SK-N-SH treated with all-trans-retinoic acid at 6 μM for 48 hours (cell line): Measurements from ENCODE around the gene SCO2.

Experiments
- ATAC-seq: fragments of 200-7000 bp; cut with Tn5 transposase; 3 replicates; pipeline ENCODE4 v1.9.1; 2020; ENCODE audit warnings: mild to moderate bottlenecking, moderate library complexity
- ARNTL ChIP-seq: fragments of 450-650 bp; formaldehyde crosslinking; IDR thresholded peaks from 2 replicates; pipeline ENCODE4 v1.5.0; 2020; ENCODE audit warnings: low read depth, mild to moderate bottlenecking, moderate library complexity, borderline replicate concordance
- BACH2 ChIP-seq: fragments of 250-450 bp; sonication (Bioruptor Pico); IDR thresholded peaks from 2 replicates; pipeline ENCODE4 v1.9.0; 2021; ENCODE audit warnings: mild to moderate bottlenecking, borderline replicate concordance
- CREB5 ChIP-seq: fragments of 250-450 bp; sonication (Bioruptor Pico); IDR thresholded peaks from 2 replicates; pipeline ENCODE4 v1.5.1; 2020; ENCODE audit warnings: low read depth, mild to moderate bottlenecking, moderate library complexity
- CSRNP3 ChIP-seq: fragments of 250-450 bp; sonication (Bioruptor Pico); IDR thresholded peaks from 2 replicates; pipeline ENCODE4 v1.5.1; 2021; ENCODE audit warnings: mild to moderate bottlenecking, moderate library complexity
- ESRRG ChIP-seq: fragments of 250-450 bp; sonication (Bioruptor Pico); IDR thresholded peaks from 2 replicates; pipeline ENCODE4 v1.6.1; 2021; ENCODE audit warnings: mild to moderate bottlenecking
- GLIS3 ChIP-seq: fragments of 250-450 bp; sonication (Bioruptor Pico); IDR thresholded peaks from 2 replicates; pipeline ENCODE4 v1.5.0; 2020; ENCODE audit warnings: mild to moderate bottlenecking, moderate library complexity
- ISL1 ChIP-seq: fragments of 250-450 bp; sonication (Bioruptor Pico); IDR thresholded peaks from 2 replicates; pipeline ENCODE4 v2.1.2; 2022; ENCODE audit warnings: mild to moderate bottlenecking, moderate library complexity
- OSR1 ChIP-seq: fragments of 250-450 bp; sonication (Bioruptor Pico); IDR thresholded peaks from 2 replicates; pipeline ENCODE4 v1.8.0; 2022; ENCODE audit warnings: moderate library complexity, mild to moderate bottlenecking, inconsistent platforms
- POU6F1 ChIP-seq: fragments of 250-450 bp; sonication (Bioruptor Pico); IDR thresholded peaks from 2 replicates; pipeline ENCODE4 v1.8.0; 2021; ENCODE audit warnings: low read depth, mild to moderate bottlenecking, moderate library complexity, borderline replicate concordance
- PPARA ChIP-seq: fragments of 250-450 bp; sonication (Bioruptor Pico); IDR thresholded peaks from 2 replicates; pipeline ENCODE4 v1.5.0; 2020; ENCODE audit warnings: mild to moderate bottlenecking, borderline replicate concordance
- RARB ChIP-seq: fragments of 250-450 bp; sonication (Bioruptor Pico); IDR thresholded peaks from 2 replicates; pipeline ENCODE4 v1.8.0; 2021; ENCODE audit warnings: mild to moderate bottlenecking, moderate library complexity
- SNAI2 ChIP-seq: fragments of 250-450 bp; sonication (Bioruptor Pico); IDR thresholded peaks from 2 replicates; pipeline ENCODE4 v1.5.0; 2020; ENCODE audit warnings: mild to moderate bottlenecking, moderate library complexity
- TCF4 ChIP-seq: fragments of 250-450 bp; sonication (Bioruptor Pico); IDR thresholded peaks from 2 replicates; pipeline ENCODE4 v1.8.0; 2021; ENCODE audit warnings: mild to moderate bottlenecking, moderate library complexity, borderline replicate concordance
- TOX ChIP-seq: fragments of 250-450 bp; sonication (Bioruptor Pico); IDR thresholded peaks from 2 replicates; pipeline ENCODE4 v1.8.0; 2021; ENCODE audit warnings: mild to moderate bottlenecking, moderate library complexity, borderline replicate concordance
- ZC3H10 ChIP-seq: fragments of 250-450 bp; sonication (Bioruptor Pico); IDR thresholded peaks from 2 replicates; pipeline ENCODE4 v1.5.1; 2021; ENCODE audit warnings: mild to moderate bottlenecking, moderate library complexity
- ZFP3 ChIP-seq: fragments of 250-450 bp; sonication (Bioruptor Pico); IDR thresholded peaks from 2 replicates; pipeline ENCODE4 v1.5.0; 2020; ENCODE audit warnings: mild to moderate bottlenecking, moderate library complexity
- ZFP30 ChIP-seq: fragments of 450-650 bp; formaldehyde crosslinking; IDR thresholded peaks from 2 replicates; pipeline ENCODE4 v1.5.0; 2022; ENCODE audit warnings: mild to moderate bottlenecking, moderate library complexity
- ZNF565 ChIP-seq: fragments of 450-650 bp; formaldehyde crosslinking; conservative IDR thresholded peaks from 2 replicates; pipeline ENCODE4 v1.5.0; 2020; ENCODE audit warnings: low read depth, mild to moderate bottlenecking, moderate library complexity
- ZNF70 ChIP-seq: fragments of 450-650 bp; formaldehyde crosslinking; IDR thresholded peaks from 2 replicates; pipeline ENCODE4 v1.5.0; 2020; ENCODE audit warnings: mild to moderate bottlenecking, moderate library complexity
- ZNF8 ChIP-seq: fragments of 450-650 bp; formaldehyde crosslinking; IDR thresholded peaks from 2 replicates; pipeline ENCODE4 v1.5.0; 2020; ENCODE audit warnings: mild to moderate bottlenecking, moderate library complexity
- TF ChIP-seq, protein P1 (sequence below): fragments of 250-450 bp; sonication (Bioruptor Pico); IDR thresholded peaks from 2 replicates; pipeline ENCODE4 v1.8.0; 2020; ENCODE audit warnings: mild to moderate bottlenecking, moderate library complexity, borderline replicate concordance

Gene SCO2

DNA sequence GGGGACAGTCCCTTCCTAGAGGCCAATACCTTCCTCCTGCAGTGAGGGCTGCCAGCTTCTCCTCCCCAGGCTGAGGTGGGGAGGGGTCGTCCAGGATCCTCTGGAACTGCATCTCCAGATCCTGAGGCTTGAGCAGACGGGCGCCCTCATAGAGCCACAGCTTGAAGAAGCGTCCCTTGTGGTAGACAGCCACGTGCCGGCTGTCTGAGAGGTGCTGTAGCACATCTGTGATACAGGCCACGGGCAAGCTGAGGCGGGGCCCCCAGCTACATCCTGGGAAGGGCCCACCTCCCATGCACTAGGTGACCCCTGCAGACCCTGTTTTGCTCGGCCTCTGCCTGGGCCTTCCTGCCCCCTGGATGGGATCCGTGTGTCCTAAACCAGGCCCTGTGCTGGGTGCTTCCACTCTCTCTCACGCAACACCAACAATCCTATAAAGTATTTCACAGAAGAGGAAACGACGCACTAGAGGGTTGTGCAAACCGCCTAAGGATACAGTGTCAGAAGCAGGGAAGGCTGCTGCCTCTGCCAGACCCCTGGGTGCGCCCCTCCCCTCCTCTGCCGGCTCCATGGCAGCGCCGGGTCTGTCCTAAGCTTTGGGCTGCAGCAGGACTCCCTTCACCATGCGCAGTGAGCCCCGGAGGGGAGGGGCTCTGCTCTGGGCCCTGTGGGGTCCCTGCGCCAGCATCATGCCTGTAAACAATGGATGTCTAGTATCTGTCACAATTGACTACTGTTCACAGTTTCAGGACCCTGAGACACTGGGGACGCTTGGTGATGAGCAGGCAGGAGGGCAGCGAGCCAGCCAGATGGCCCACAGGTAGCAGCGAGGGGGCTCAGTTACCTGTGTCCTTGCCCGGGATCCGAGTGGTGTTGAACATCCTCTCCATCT, 48.3 kb upstream of the SCO2 start:
- TF ChIP-seq TCF4 (CRISPR knock-in tag) (no peak), OSR1 (CRISPR knock-in tag) (no peak), CSRNP3 (CRISPR knock-in tag) (no peak), CREB5 (no peak), SNAI2 (CRISPR knock-in tag) (no peak), PPARA (CRISPR knock-in tag) (no peak), ZFP30 (CRISPR knock-in tag) (no peak)
- TF ChIP-seq, protein P1, sequence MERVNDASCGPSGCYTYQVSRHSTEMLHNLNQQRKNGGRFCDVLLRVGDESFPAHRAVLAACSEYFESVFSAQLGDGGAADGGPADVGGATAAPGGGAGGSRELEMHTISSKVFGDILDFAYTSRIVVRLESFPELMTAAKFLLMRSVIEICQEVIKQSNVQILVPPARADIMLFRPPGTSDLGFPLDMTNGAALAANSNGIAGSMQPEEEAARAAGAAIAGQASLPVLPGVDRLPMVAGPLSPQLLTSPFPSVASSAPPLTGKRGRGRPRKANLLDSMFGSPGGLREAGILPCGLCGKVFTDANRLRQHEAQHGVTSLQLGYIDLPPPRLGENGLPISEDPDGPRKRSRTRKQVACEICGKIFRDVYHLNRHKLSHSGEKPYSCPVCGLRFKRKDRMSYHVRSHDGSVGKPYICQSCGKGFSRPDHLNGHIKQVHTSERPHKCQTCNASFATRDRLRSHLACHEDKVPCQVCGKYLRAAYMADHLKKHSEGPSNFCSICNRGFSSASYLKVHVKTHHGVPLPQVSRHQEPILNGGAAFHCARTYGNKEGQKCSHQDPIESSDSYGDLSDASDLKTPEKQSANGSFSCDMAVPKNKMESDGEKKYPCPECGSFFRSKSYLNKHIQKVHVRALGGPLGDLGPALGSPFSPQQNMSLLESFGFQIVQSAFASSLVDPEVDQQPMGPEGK (CRISPR knock-in tag): no peak
- ATAC-seq: no peak

GRCh38 chr22:50572965-50573364, 47.6 kb upstream of the SCO2 start:
- no peak for TF ChIP-seq ZNF8 (CRISPR knock-in tag)
- no peak for TF ChIP-seq ZNF565
- no peak for TF ChIP-seq POU6F1
- no peak for TF ChIP-seq TCF4 (CRISPR knock-in tag)
- no peak for TF ChIP-seq PPARA (CRISPR knock-in tag)
- no peak for TF ChIP-seq ZC3H10 (CRISPR knock-in tag)
- no peak for TF ChIP-seq GLIS3 (CRISPR knock-in tag)
- no peak for TF ChIP-seq TOX
- TF ChIP-seq CSRNP3 (CRISPR knock-in tag): no peak
- no peak for TF ChIP-seq ZNF70 (CRISPR knock-in tag)
- TF ChIP-seq BACH2: no peak
- no peak for TF ChIP-seq OSR1 (CRISPR knock-in tag)
- no peak for TF ChIP-seq RARB
- TF ChIP-seq ISL1 (CRISPR knock-in tag): no peak
- no peak for TF ChIP-seq ARNTL (CRISPR knock-in tag)
- TF ChIP-seq ZFP3: no peak
- no peak for TF ChIP-seq ESRRG
- ATAC-seq: no peak

- TF ChIP-seq ZNF70 (CRISPR knock-in tag) (no peak), ARNTL (CRISPR knock-in tag) (no peak), BACH2 (no peak), ZFP3 (no peak), PPARA (CRISPR knock-in tag) (no peak), SNAI2 (CRISPR knock-in tag) (no peak), CREB5 (no peak), GLIS3 (CRISPR knock-in tag) (no peak), POU6F1 (no peak), TCF4 (CRISPR knock-in tag) (no peak), ZNF565 (no peak), ZFP30 (CRISPR knock-in tag) (no peak), CSRNP3 (CRISPR knock-in tag) (no peak), OSR1 (CRISPR knock-in tag) (no peak)
- no peak for ATAC-seq
Measured at GRCh38 chr22:50571264-50572175, 46.1 kb upstream of the SCO2 start.
